Measurements from ENCODE around the gene CRABP2.

The CRABP2 gene

DNA sequence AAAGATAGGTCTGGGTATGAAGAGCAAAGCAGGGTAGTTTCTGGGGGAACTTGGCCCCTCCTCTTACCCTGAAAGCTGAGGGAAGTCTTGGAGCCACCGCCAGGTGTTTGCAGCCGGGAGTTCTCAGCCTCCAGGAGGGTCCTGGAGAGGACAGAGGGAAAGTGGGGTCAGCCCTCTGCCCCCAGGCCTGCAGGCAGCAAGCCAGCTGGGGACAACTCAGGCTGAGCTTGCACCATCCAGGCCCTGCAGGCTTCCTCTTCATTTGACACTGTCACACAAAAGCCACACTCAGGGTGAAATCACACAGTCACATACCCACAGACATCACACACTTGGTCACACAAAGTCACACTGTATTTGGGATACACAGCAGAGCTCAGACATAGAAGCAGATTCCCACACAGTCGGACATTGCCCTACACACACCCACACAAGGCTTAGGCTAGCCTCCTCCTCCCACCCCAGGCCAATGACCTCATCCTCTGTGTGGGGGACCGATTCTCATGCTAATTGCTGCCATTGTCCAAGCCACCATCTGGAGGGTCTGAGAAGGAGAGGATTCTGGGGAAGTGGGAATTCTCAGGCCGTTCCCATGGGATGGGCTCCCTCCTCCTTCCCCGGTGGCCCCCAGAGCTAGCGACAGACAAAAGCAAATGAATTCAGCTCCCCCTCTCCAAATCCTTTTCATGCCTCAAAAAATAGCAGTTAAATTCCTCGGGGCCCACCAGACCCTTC is 31.8 kb downstream of the CRABP2 start:
- no peak overlapping the region for H3K4me3 ChIP-seq (ENCODE audit: low read depth, low read length)
- TF ChIP-seq, protein P1, sequence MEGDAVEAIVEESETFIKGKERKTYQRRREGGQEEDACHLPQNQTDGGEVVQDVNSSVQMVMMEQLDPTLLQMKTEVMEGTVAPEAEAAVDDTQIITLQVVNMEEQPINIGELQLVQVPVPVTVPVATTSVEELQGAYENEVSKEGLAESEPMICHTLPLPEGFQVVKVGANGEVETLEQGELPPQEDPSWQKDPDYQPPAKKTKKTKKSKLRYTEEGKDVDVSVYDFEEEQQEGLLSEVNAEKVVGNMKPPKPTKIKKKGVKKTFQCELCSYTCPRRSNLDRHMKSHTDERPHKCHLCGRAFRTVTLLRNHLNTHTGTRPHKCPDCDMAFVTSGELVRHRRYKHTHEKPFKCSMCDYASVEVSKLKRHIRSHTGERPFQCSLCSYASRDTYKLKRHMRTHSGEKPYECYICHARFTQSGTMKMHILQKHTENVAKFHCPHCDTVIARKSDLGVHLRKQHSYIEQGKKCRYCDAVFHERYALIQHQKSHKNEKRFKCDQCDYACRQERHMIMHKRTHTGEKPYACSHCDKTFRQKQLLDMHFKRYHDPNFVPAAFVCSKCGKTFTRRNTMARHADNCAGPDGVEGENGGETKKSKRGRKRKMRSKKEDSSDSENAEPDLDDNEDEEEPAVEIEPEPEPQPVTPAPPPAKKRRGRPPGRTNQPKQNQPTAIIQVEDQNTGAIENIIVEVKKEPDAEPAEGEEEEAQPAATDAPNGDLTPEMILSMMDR (conservative IDR thresholded peaks at IDR 0.05; ENCODE audit: low read depth, low read length) = no peak
- no peak for DNase-seq (ENCODE audit: low read depth)

DNA sequence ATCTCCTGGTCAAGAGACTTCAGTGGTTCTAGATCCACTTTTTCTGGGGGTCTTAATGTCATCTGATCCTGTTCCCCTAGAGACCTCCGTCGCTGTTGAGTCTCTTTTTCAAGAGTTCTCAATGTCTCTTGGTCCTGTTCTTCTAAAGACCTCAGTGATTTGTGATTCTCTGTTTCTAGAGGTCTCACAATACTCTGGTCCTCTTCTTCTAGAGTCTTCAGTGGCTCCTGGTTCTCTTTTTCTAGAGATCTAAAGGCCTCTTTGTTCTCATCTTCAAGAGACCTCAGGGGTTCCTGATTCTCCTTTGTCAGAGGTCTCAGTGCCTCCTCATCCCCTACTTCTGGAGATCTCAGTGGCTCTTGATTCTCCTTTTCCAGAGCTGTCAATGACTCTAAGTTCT is 33.6 kb downstream of the CRABP2 start:
- TF ChIP-seq, protein P1 (conservative IDR thresholded peaks at IDR 0.05; ENCODE audit: low read depth, low read length) = no peak
- H3K4me3 ChIP-seq (ENCODE audit: low read depth, low read length) = no peak overlapping the region
- no peak for DNase-seq (ENCODE audit: low read depth)

DNA sequence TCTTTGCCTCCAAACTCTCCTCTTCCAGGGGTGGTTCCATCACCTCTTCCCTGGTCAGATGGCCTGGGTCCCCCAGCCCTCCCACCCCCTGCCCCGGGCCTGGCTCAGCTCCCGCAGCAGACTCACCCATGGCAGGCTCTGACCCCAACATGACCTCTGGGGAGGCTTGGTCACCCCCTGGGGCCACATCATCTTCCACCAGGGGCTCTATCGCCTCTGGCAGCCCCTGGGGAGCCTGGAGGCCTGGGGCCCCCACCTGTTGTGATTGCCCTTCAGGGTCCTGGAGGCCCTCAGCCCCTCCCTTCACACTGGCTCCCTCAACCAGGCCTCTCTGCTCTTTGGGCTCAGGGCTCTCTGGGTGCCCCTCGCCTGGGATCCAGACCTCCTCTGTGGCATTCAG is 34.6 kb downstream of the CRABP2 start:
- TF ChIP-seq, protein P1 (conservative IDR thresholded peaks at IDR 0.05; ENCODE audit: low read depth, low read length) = no peak
- H3K4me3 ChIP-seq (ENCODE audit: low read depth, low read length) = no peak overlapping the region
- DNase-seq (ENCODE audit: low read depth) = no peak

DNA sequence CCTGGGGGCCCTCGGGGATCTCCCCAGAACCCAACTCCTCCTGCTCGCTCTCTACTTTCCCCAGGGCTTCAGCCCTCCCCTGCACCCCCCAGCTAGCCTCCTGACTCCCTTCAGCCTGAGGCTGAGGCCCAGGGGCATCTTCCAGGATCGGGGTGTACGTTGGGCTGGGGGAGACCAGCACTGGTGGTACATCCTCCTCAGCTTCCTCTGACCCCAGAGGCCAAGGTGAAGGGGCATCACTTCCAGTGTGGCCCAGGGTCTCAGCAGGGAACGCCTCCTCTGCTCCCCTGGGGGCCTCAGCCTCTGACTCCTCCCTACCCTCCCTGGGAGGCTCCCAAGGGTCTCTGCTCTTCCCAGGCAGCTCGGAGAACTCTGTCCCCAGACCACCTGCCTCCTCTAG is 35.0 kb downstream of the CRABP2 start:
- DNase-seq (ENCODE audit: low read depth) = no peak
- TF ChIP-seq, protein P1 (conservative IDR thresholded peaks at IDR 0.05; ENCODE audit: low read depth, low read length) = no peak
- no peak overlapping the region for H3K4me3 ChIP-seq (ENCODE audit: low read depth, low read length)

DNA sequence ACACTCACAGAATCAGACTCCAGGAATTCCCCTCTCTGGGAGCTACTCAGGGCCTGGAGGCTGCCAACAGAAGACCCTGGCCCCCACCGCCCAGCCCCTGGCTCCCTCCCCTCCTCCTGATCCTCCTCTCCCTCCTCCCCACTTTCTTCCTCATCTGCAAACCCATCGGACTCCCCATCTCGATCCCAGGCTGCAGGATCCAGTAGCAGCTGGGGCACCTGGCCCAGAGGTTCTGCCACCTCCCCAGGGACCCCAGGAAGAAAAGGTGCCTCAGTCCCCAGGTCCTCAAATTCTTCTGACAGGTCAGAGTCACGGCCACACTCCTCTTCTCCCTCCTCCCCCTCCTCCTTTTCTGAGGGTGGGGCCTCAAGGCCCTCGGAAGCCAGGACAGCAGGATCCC is 35.6 kb downstream of the CRABP2 start:
- DNase-seq (ENCODE audit: low read depth) = no peak
- TF ChIP-seq, protein P1 (conservative IDR thresholded peaks at IDR 0.05; ENCODE audit: low read depth, low read length) = no peak
- H3K4me3 ChIP-seq (ENCODE audit: low read depth, low read length) = no peak overlapping the region

DNA sequence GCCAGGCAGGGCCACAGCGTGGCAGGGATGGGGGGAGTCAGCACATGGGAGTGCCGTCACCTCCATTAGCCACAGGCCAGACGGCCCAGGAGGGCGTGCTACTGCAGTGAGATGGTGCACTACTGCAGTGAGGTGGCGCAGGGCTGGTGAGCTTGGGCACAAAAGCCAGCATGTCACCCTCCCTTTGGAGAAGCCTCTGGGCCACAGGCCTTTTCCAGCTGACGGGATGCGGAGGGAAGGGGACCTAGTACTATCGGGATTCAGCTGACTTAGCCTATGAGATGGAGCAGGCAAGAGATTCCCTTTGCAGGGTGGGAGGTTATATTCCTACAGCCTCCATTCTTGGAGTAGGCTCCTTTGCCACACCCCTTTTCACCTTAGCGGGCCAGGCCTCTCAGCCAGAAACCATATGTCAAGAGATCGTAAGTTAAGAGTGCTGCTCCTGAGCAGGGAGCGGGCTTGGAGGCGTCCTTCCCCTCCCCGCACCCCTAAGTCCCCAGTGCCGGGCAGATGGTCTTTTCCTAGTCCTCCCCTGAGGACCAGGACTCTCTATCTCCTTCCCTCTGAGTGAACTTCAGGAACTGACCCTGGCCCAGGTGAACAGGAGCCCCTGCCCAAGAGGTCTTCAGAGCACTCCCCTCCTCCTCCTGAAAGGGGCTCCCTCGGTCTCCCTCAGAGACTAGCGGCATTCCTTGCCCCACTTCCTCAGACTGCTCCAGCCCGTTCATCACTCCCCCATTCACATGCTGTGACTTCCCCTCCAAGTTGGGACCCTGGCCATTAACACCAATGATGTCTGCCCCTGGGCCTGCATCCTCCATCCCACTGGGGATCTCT is 36.4 kb downstream of the CRABP2 start:
- TF ChIP-seq, protein P1 (conservative IDR thresholded peaks at IDR 0.05; ENCODE audit: low read depth, low read length) = no peak
- no peak for DNase-seq (ENCODE audit: low read depth)
- H3K4me3 ChIP-seq (ENCODE audit: low read depth, low read length) = no peak overlapping the region

All from choroid plexus epithelial cell (primary cell).